AG04450 (cell line): Measurements from ENCODE around the gene GGNBP2. TPM values are rescaled to one million over a fixed set of nuclear protein-coding genes. Genes with fewer than 3 reads are reported as not detected.
A peak's percentile ranks its signal among the peaks of the same experiment; 100 is the strongest.

ENCODE experiments used
- CTCF ChIA-PET: fragments of 300-600, 350-600 bp; formaldehyde crosslinking; extraction: SDS; loops from one replicate; lab custom pipeline; 2022; ENCODE audit warnings: antibody characterized with exemption, inconsistent platforms; lab: Charles Lee
- POLR2A ChIA-PET: fragments of 350-600 bp; formaldehyde crosslinking; extraction: SDS; loops from one replicate; lab custom pipeline; 2021; ENCODE audit warnings: antibody characterized with exemption, inconsistent platforms; lab: Yijun Ruan, JAX
- DNase-seq: peaks from one replicate; pipeline ENCODE4 v3.0.0-alpha.2; 2011; ENCODE audit warnings: low read depth, low spot score
- H3K27ac ChIP-seq: one replicate; pipeline ENCODE4 v1.5.1; 2012; ENCODE audit warnings: low read depth, low read length, control low read depth
- H3K27me3 ChIP-seq: one replicate; pipeline ENCODE4 v1.6.0; 2012; ENCODE audit warnings: low read length; ENCODE audit not compliant: control insufficient read depth, insufficient read depth
- H3K4me3 ChIP-seq: 2 replicates; pipeline ENCODE4 v1.5.1; 2011; ENCODE audit warnings: mild to moderate bottlenecking, low read depth, low read length, control low read depth
- H3K9me3 ChIP-seq: 2 replicates; pipeline ENCODE4 v1.5.1; 2012; ENCODE audit warnings: low read length; ENCODE audit not compliant: control insufficient read depth, insufficient read depth
- polyA minus RNA-seq: library from RNA; depleted of rRNA, polyadenylated mRNA; stranded (reverse); fragments of >200 nt; gene quantifications from 2 replicates; pipeline ENCODE4 v1.2.3, GENCODE V29; 2011; rRNA and poly(A)+ RNA removed
- polyA plus RNA-seq: library from polyadenylated mRNA; depleted of rRNA; stranded (reverse); fragments of >200 nt; gene quantifications from 2 replicates; pipeline ENCODE4 v1.2.3, GENCODE V29; 2011; rRNA removed
- TF ChIP-seq, protein P1 (sequence below): IDR thresholded peaks from 2 replicates; pipeline ENCODE4 v1.5.1; 2011; ENCODE audit warnings: low read depth, low read length, control low read depth, inconsistent platforms

The GGNBP2 gene, protein sequence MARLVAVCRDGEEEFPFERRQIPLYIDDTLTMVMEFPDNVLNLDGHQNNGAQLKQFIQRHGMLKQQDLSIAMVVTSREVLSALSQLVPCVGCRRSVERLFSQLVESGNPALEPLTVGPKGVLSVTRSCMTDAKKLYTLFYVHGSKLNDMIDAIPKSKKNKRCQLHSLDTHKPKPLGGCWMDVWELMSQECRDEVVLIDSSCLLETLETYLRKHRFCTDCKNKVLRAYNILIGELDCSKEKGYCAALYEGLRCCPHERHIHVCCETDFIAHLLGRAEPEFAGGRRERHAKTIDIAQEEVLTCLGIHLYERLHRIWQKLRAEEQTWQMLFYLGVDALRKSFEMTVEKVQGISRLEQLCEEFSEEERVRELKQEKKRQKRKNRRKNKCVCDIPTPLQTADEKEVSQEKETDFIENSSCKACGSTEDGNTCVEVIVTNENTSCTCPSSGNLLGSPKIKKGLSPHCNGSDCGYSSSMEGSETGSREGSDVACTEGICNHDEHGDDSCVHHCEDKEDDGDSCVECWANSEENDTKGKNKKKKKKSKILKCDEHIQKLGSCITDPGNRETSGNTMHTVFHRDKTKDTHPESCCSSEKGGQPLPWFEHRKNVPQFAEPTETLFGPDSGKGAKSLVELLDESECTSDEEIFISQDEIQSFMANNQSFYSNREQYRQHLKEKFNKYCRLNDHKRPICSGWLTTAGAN
- 77.6 and 87.6 TPM in 2 replicates for polyA plus RNA-seq
- polyA minus RNA-seq, result 84.7 and 94.5 TPM in 2 replicates

DNA sequence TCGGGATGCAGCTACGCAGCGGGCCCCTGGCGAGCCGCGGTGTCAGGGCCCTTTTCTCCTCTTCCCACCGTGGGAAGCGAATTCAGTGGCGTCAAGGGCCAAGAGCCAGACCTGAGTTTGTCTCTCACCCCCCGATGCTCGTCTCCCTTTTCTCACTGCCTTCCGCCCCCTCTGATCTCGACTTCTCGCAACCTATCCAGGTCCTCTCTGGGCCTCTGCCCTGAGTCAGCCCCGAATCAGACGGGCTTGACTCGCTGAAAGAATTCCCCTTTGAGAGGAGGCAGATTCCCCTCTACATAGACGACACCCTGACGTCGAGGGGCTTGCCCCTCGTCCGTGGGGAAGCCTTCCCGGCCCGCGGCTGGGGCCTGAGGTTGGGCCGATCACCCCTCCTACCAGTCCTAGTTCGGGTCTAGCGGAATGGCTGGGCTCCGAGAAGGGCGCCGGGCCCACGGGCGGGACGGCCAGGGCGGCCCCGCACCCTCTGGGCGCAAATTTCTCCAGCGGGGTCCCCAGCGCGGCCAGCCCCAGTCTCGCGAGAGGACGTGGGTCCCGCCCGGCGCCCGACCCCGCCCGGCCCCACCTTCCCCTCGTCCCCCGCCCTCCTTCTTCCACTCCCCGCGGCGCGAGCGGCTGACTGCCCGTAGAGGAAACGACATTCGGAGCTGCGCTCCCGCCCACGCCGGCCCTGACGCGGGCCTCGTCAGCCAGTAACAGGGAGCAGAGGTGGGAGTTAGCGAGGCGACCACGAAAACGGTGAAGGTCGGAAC, at the start of gene GGNBP2:
TSS of gene GGNBP2 (plus strand) at position 613 of the 770 bp plus-strand sequence. CDS start 806 bp downstream, outside the sequence.
- TF ChIP-seq, protein P1, sequence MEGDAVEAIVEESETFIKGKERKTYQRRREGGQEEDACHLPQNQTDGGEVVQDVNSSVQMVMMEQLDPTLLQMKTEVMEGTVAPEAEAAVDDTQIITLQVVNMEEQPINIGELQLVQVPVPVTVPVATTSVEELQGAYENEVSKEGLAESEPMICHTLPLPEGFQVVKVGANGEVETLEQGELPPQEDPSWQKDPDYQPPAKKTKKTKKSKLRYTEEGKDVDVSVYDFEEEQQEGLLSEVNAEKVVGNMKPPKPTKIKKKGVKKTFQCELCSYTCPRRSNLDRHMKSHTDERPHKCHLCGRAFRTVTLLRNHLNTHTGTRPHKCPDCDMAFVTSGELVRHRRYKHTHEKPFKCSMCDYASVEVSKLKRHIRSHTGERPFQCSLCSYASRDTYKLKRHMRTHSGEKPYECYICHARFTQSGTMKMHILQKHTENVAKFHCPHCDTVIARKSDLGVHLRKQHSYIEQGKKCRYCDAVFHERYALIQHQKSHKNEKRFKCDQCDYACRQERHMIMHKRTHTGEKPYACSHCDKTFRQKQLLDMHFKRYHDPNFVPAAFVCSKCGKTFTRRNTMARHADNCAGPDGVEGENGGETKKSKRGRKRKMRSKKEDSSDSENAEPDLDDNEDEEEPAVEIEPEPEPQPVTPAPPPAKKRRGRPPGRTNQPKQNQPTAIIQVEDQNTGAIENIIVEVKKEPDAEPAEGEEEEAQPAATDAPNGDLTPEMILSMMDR, result no peak
- CTCF ChIA-PET, result interaction anchor here (1.0 kb wide), 1 partner anchor 61 kb away, joined by 3 read pairs; no protein-coding TSS in a partner anchor
- POLR2A ChIA-PET, result interaction anchor here (1.1 to 2.9 kb wide), 4 partner anchors 9 to 58 kb away, joined by 3 to 40 read pairs (median 6); partner anchors contain the start of genes MRM1, MYO19, PIGW and ZNHIT3
- H3K27ac ChIP-seq, result peak within 1 kb of the TSS; percentile 98
- DNase-seq, result peak; percentile 69
- H3K4me3 ChIP-seq, result peak within 1 kb of the TSS; percentile 96
- no peaks in the 10 kb centered on the region; the same call in 1 of the 2 replicates for H3K9me3 ChIP-seq
- no peaks in the 10 kb centered on the region for H3K27me3 ChIP-seq

DNA sequence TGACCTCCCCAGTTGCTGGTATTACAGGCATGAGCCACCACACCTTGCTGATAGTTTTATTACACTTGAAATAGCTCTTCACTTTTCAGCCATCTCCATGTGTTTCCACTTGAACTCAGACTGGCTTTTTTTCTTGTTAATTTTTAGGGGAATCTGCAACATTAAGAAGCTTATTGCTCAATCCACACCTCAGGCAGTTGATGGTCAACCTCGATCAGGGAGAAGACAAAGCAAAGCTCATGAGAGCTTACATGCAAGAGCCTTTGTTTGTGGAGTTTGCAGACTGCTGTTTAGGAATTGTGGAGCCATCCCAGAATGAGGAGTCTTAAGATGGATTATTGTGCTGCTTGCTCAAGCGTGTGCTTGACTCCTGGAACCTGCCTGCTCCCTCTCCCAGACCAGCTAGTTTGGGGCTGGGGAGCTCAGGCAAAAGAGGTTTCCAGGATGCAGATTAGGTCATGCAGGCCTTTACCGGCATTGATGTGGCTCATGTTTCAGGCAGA, 49.6 kb upstream of the GGNBP2 start:
- Histone ChIP-seq H3K9me3 (no peaks in the 10 kb centered on the region), H3K4me3 (no peak overlapping the region), H3K27me3 (no peaks in the 10 kb centered on the region), H3K27ac (no peak overlapping the region)
- TF ChIP-seq, protein P1, result no peak
- POLR2A ChIA-PET, result no interaction called here
- CTCF ChIA-PET, result interaction anchor here (2.4 kb wide), 1 partner anchor 12 kb away, joined by 13 read pairs; no protein-coding TSS in a partner anchor
- no peak for DNase-seq

DNA sequence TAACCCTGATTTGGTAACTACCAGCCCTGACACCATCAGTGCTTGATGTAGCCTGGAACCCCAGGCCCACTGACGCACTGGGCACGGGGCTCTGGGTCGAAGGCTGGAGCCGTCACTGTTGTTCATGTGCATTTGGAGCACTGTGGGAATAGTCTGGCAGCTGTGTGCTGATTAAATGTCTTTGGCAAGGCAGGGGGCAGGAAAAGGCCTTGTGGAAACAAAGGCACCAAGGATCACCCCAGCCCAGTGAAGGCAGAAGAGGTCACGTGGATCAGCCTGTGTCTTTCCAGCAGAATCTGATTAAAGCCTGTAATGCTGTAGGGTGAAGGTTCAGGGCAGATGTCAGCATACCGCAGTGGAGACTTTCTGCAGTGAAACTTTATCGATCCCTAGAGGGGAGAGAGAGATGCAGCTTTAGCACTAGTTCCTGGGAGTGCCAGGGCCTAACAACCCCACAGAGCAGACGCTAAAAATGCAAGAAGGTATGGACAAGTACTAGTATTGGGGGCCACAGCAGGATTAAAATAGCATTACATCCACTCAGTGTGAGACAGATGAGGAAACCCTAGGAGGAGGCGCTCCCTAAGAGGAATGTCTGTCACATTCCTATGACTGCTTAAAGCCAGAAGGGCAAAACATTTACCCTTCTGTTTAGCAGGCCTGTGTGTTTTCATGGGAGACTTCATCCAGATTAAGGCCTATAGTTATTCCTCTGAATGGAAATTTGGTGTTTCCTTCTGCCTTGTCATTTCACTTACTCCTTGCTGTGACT, 48.5 kb upstream of the GGNBP2 start:
- Histone ChIP-seq H3K9me3 (no peaks in the 10 kb centered on the region), H3K27me3 (no peaks in the 10 kb centered on the region), H3K27ac (no peak overlapping the region), H3K4me3 (no peak overlapping the region)
- TF ChIP-seq, protein P1, result no peak
- CTCF ChIA-PET, result interaction anchor here (2.4 kb wide), 1 partner anchor 13 kb away, joined by 13 read pairs; no protein-coding TSS in a partner anchor
- POLR2A ChIA-PET, result no interaction called here
- no peak for DNase-seq

DNA sequence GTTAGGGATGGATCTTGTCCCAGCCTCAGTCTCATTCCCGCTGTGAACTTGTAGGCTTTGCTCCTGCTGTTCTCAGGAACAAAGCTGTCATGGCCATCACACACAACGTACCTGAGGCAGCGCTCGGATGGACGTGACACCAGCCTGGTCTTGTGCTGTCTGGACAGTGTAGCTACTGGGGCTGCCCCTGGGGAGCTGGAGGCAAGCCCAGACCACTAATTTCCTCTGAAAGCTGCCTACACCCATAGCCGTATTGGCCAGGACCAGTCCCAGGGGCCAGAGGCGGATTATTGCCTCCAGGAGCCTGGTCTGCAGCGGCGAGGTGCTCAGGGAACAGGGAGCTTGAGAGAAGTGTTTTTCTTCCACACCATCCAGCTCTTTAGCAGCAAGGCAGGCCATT, 46.6 kb upstream of the GGNBP2 start:
- no peak overlapping the region for H3K4me3 ChIP-seq
- CTCF ChIA-PET, result no interaction called here
- no peak for DNase-seq
- POLR2A ChIA-PET, result no interaction called here
- H3K27ac ChIP-seq, result no peak overlapping the region
- TF ChIP-seq, protein P1, result no peak
- H3K9me3 ChIP-seq, result no peaks in the 10 kb centered on the region
- H3K27me3 ChIP-seq, result no peaks in the 10 kb centered on the region
